Heart left ventricle (tissue), 16 donors: ENCODE results near the gene PATJ. TPM values are rescaled to one million over a fixed set of nuclear protein-coding genes. Genes with fewer than 3 reads are reported as not detected.

Experiments used
- ATAC-seq, 4 donors: fragments of 200-7000 bp; cut with Tn5 transposase; one replicate each; pipeline ENCODE4 v1.9.1; 2020 to 2022; ENCODE audit warnings: moderate library complexity in 4 of 4, mild to moderate bottlenecking in 3 of 4, moderate number of reproducible peaks in 1 of 4
- DNase-seq, 5 donors: peaks; one replicate each; pipeline ENCODE4 v3.0.0-alpha.2; 2020
- H3K27ac ChIP-seq, 12 donors: fragments of 200-600 bp; sonication (generic) in 4 of 12; one replicate each; pipeline versions ENCODE4 v1.5.0 to v1.8.0; 2016 to 2022; ENCODE audit warnings: mild to moderate bottlenecking in 2 of 12
- H3K27me3 ChIP-seq, 9 donors: fragments of 200-600 bp; sonication (generic) in 2 of 9; one replicate each; pipeline versions ENCODE4 v1.5.1 to v1.8.0; 2016 to 2022; ENCODE audit warnings: mild to moderate bottlenecking in 3 of 9
- H3K36me3 ChIP-seq, 9 donors: fragments of 200-600 bp; sonication (generic) in 2 of 9; one replicate each; pipeline versions ENCODE4 v1.5.0 to v1.8.0; 2018 to 2022; ENCODE audit warnings: mild to moderate bottlenecking in 2 of 9
- H3K4me1 ChIP-seq, 12 donors: fragments of 200-600 bp; sonication (generic) in 4 of 12; one replicate each; pipeline versions ENCODE4 v1.5.0 to v1.8.0; 2016 to 2022; ENCODE audit warnings: mild to moderate bottlenecking in 3 of 12
- H3K4me3 ChIP-seq, 12 donors: fragments of 200-600 bp; sonication (generic) in 4 of 12; one replicate each; pipeline versions ENCODE4 v1.5.0 to v1.8.0; 2017 to 2022; ENCODE audit warnings: mild to moderate bottlenecking in 9 of 12, moderate library complexity in 4 of 12
- H3K9me3 ChIP-seq, 12 donors: fragments of 200-600 bp; sonication (generic) in 4 of 12; one replicate each; pipeline versions ENCODE4 v1.5.0 to v1.8.0; 2016 to 2022; ENCODE audit warnings: mild to moderate bottlenecking in 1 of 12
- POLR2A ChIP-seq, 2 donors: fragments of 450-650 bp; IDR thresholded peaks; one replicate each; pipeline ENCODE4 v1.6.1; 2017; ENCODE audit warnings: antibody characterized with exemption in 2 of 2, mild to moderate bottlenecking in 2 of 2, moderate library complexity in 2 of 2
- WGBS, 4 donors: extraction: QIAGEN DNeasy Blood & Tissue Kit in 2 of 4; methylation state at CpG; one replicate each; pipeline versions ENCODE4 v1.1.5 to v1.1.7; 2013 to 2018; 5-methylcytosine and 5-hydroxymethylcytosine counted together
- intact Hi-C, 10 donors: fragments of 100-400 bp; cut with DNase I; formaldehyde crosslinking; loops; one replicate each; pipeline versions ENCODE4 v1.11.1 to v1.14.2; 2022
- polyA plus RNA-seq, 2 donors: library from polyadenylated mRNA; stranded (reverse); fragments of 200-250 nt; gene quantifications; one replicate each; pipeline ENCODE4 v1.2.3, GENCODE V29; 2013
- total RNA-seq, 9 donors: library from RNA; depleted of rRNA in 2 of 9; stranded (reverse); fragments of >200 nt in 2 of 9; fragmentation: NEBNext Ultra II Directional in 3 of 9; extraction: Animal tissue kit (Norgen Biotek cat#: 25700) in 3 of 9; gene quantifications; one replicate each; pipeline versions ENCODE4 v1.1.0 to v1.2.4, GENCODE V29; 2016 to 2023
- TF ChIP-seq, protein P1 (sequence below), 12 donors: fragments of 200-600 bp; sonication (generic) in 4 of 12; IDR thresholded peaks; one replicate each; pipeline versions ENCODE4 v1.5.0 to v1.8.0; 2018 to 2022; ENCODE audit warnings: antibody characterized with exemption in 12 of 12, mild to moderate bottlenecking in 5 of 12
- donor health status: ischemic (EF 13 %, LVEDD 7.1; RV severe dilation, severe dysfunction).
- donor health status: healthy with polysubstance abuse.
- donor health status: DM: no; HTN: yes; CAD: no.
- donor health status: DM: no; HTN: no; CAD: no.
- donor health status: ischemic (EF 25% LVEDD 6.9; RV normal size, moderate dysfunction).
- donor health status: ischemic (EF 25% LVEDD 5.7; RV mildly dilated, moderate dysfunction).
- donor health status: healthy.
- donor health status: DM: yes; HTN: yes; CAD: no.
- donor health status: ischemic (EF 35%, LVEDD 5.7; RV mildly dilated, moderate dysfunction).
- donor health status: nonischemic (EF 11% LVEDD 7.7; RV severe dilation, severe dysfunction).
- donor health status: DM: yes; HTN: yes; CAD: no.
- donor health status: PGD.
- donor health status: ischemic (EF 29% LVEDD 5.4; RV normal size, mild dysfunction).
- donor health status: nonischemic (EF 23%, LVEDD 6.1; RV moderate dilation, normal function).

PATJ gene
- total and polyA plus RNA-seq, 11 donors = 6.6 to 190 (median 105) TPM

DNA sequence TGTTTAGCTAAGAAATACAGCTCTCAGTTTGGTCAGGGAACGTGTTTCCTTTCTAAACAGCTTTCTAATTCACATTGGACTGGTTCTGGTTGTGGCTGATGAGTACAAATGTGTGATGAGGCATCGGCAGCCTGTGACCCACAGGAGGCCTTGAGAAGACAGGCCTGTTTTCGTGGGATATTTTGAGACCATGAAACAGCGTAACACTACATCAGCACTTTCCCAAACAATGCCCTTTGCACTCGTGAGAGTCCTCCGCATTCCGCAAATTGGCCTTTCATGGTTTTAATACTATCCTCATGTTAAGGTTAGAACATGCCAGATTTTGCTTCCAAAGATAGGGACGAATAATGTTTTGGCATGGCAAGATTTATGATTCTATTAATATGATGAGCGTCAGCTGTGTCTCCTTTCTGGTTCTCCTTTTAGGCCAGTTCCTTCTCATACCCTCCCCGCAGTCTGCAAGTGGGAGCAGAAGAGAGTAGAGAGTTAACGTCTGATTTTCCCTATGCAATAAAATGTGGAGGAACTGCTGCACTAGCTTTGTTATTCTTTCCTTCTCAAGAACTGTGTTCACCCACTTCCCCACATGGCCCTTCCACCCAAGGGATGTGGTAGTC lies 368.0 kb downstream of the PATJ start:
- peaks cover 0 to 14% (median 0%) of the 10 kb centered on the region in 9 donors for H3K36me3 ChIP-seq
- DNase-seq = no peak
- TF ChIP-seq POLR2A (IDR thresholded peaks at IDR 0.05) = no peak
- TF ChIP-seq, protein P1, sequence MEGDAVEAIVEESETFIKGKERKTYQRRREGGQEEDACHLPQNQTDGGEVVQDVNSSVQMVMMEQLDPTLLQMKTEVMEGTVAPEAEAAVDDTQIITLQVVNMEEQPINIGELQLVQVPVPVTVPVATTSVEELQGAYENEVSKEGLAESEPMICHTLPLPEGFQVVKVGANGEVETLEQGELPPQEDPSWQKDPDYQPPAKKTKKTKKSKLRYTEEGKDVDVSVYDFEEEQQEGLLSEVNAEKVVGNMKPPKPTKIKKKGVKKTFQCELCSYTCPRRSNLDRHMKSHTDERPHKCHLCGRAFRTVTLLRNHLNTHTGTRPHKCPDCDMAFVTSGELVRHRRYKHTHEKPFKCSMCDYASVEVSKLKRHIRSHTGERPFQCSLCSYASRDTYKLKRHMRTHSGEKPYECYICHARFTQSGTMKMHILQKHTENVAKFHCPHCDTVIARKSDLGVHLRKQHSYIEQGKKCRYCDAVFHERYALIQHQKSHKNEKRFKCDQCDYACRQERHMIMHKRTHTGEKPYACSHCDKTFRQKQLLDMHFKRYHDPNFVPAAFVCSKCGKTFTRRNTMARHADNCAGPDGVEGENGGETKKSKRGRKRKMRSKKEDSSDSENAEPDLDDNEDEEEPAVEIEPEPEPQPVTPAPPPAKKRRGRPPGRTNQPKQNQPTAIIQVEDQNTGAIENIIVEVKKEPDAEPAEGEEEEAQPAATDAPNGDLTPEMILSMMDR (IDR thresholded peaks at IDR 0.05) = no peak
- H3K9me3 ChIP-seq = no peaks in the 10 kb centered on the region
- WGBS, 4 donors = 62 to 82% (median 70%) methylated on average over 11 of the region's 11 CpGs
- no peak overlapping the region for H3K4me3 ChIP-seq
- peak; percentile 51 to 82 (median 72) for ATAC-seq
- intact Hi-C loops = no loop called here
- H3K27ac ChIP-seq = peak overlapping the region in 8 of 12 donors; percentile 4 to 54 (median 29)
- H3K27me3 ChIP-seq = no peaks in the 10 kb centered on the region
- H3K4me1 ChIP-seq = peaks cover 0 to 13% (median 0%) of the 10 kb centered on the region in 12 donors

DNA sequence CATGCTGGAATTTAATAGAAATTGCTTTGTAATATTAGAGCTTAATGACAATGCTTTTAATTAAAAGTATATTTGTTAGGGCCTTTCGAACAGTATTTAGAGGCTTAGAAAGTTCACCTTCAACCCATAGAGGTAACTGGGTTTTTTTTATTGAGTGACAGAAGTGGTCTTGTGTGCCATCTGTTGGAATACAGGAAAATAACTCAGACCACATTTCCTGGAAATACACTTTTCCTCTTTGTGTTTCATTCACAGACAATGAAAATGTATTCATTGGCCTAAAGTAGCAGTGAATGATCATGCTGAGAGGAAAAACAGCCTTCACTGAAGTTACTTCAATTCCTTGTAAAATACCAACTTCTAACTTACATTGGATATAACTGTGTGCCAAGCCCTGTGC lies 368.8 kb downstream of the PATJ start:
- Histone ChIP-seq H3K4me3 (no peak overlapping the region), H3K36me3 (peaks cover 0 to 14% (median 0%) of the 10 kb centered on the region in 9 donors), H3K27me3 (no peaks in the 10 kb centered on the region), H3K9me3 (no peaks in the 10 kb centered on the region), H3K4me1 (peaks cover 0 to 13% (median 0%) of the 10 kb centered on the region in 12 donors), H3K27ac (peak overlapping the region in 1 of 12 donors; percentile 54)
- TF ChIP-seq POLR2A (IDR thresholded peaks at IDR 0.05) = no peak
- TF ChIP-seq, protein P1 (IDR thresholded peaks at IDR 0.05) = peak in 4 of 12 donors; percentile 7 to 36 (median 17)
- no peak for DNase-seq
- intact Hi-C loops = no loop called here
- no peak for ATAC-seq
- WGBS, 4 donors = 86 to 95% (median 92%) methylated on average over 1 of the region's 1 CpG

DNA sequence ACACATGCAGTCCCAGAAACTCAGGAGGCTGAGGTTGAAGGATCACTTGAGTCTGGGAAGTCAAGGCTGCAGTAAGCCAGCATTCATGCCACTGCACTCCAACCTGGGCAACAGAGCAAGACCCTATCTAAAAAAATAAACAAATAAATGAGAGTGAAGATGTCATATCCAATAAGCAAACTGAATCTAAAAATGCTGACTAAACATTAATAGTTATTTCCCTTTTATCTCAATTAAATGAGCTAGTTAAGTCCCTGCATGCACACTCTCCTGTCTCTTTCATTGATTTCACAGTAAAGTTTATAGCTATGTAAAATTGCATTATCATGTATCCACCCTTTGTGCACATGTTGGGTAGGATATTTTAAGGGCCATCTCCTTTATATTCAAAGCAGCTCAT lies 371.2 kb downstream of the PATJ start:
- intact Hi-C loops = no loop called here
- TF ChIP-seq, protein P1 (IDR thresholded peaks at IDR 0.05) = no peak
- TF ChIP-seq POLR2A (IDR thresholded peaks at IDR 0.05) = no peak
- H3K27me3 ChIP-seq = no peaks in the 10 kb centered on the region

DNA sequence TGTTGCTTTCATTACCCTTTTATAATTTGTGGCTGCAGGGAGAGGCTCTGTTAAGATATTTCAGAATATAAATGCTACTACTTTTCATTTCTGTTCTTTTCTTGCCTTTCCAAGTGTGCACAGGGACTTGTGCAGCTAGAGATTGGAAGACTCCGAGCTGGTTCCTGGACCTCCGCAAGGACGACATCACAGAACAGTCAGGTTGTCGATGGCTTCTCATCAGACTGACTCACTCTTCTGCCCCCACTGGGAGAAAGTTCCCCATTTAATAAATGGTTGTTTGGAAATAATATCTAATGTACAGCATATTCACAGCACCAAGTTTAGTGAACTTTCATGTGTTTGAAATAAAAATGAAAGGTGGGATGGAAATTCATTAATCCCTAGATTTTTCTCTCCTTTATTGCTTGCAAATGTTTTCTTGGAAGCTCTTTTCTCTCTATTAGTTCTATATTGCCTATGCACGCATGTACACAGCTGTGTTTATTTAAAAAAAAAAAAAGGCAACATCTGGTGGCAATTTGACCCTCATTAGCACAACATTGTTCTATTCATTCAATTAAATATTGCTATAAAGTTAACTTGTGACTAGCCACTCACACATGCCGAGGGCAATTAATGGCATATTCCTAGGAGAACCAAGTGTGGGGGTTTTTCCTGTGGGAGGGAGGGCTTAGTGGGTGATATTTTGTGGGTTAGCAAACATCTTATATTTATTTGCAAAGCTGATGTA lies 374.9 kb downstream of the PATJ start:
- Histone ChIP-seq H3K9me3 (no peaks in the 10 kb centered on the region), H3K36me3 (peaks cover 0 to 39% (median 6%) of the 10 kb centered on the region in 9 donors), H3K4me1 (peaks cover 0 to 4% (median 0%) of the 10 kb centered on the region in 12 donors), H3K27me3 (no peaks in the 10 kb centered on the region), H3K4me3 (no peak overlapping the region), H3K27ac (no peak overlapping the region)
- TF ChIP-seq, protein P1 (IDR thresholded peaks at IDR 0.05) = no peak
- no peak for TF ChIP-seq POLR2A (IDR thresholded peaks at IDR 0.05)
- DNase-seq (no peak), ATAC-seq (no peak)
- intact Hi-C loops = no loop called here
- 82 to 91% (median 89%) methylated on average over 6 of the region's 6 CpGs for WGBS, 4 donors

More for the DNA sequence above, 371.2 kb downstream of the PATJ start:
- DNase-seq (no peak), ATAC-seq (no peak)
- Histone ChIP-seq H3K27ac (no peak overlapping the region), H3K4me1 (peaks cover 0 to 13% (median 0%) of the 10 kb centered on the region in 12 donors), H3K9me3 (no peaks in the 10 kb centered on the region), H3K36me3 (peaks cover 0 to 34% (median 5%) of the 10 kb centered on the region in 9 donors), H3K4me3 (no peak overlapping the region)
